Stimulated activated CD4-positive, alpha-beta T cell treated with anti-CD3 and anti-CD28 coated beads, Interleukin-4, amount 100 ng/mL, for 4 hours (primary cell): ENCODE measurements around the gene BLCAP.
"Not testable (repeated sequence)": the region's sequence is repeated elsewhere in the genome, so short reads cannot be mapped to it uniquely, and the experiment has no call there.

Experiments
- DNase-seq, 2 experiments: peaks; one replicate each; pipeline ENCODE4 v3.0.0-alpha.2; 2020

BLCAP gene, protein sequence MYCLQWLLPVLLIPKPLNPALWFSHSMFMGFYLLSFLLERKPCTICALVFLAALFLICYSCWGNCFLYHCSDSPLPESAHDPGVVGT

DNA sequence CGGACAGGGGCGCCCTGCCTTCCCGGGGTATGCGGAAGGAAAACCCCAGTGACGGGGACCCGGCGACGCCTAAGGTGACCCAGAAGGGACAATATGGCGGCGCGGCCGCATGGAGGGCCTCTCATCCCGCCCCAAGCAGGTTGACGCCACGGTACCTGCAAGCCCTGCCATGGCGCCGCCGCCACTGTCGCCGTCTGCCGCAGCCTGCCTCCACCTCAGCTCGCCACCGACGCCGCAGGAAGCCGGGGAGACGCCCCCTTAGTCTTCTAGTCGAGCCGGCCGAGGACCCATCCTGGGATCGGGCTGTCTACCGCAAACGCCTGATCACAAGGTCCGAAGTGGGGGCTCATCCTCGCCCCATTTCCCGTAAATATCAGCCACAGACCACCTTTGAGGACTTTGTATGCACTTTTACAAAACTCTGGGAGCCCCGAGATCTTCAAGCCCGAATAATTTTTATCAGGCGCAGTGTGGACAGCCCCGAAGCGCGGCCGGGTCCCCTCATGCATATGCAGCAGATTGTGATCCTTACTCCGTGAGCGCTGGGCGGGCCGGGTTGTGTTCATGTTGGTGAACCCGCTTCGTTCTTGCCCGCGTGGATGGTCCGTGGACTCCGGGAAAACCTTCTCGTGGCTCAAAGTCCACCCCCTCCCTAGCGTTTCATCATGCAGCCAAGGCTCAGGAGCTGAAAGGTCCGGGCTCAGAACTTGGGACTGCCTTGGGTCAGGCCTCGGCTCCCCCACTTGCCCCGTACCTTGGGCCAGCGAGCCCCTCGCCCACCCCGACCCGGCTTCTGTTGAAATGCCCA, at the start of gene BLCAP:
Gene BLCAP, minus strand, starts transcription at position 239 of the 808 bp plus-strand sequence. CDS start 8,702 bp downstream, outside the sequence.
- peak; percentile 88 to 89 for DNase-seq

DNA sequence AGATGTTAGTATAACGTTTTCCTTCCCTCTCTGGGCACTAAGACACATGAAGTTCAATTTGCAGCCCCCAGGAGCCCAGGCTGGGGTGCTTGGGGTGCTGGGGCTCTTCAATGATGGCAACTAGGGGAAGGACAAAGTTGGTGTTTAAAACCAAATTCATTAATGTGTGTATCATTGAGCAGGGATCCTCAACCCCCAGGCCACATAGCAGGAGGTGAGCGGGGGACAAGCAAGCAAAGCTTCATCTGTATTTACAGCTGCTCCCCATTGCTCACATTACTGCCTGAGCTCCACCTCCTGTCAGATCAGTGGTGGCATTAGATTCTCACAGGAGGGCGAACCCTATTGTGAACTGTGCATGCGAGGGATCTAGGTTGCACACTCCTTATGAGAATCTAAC, 49.8 kb upstream of the BLCAP start:
- DNase-seq = not testable (repeated sequence)

DNA sequence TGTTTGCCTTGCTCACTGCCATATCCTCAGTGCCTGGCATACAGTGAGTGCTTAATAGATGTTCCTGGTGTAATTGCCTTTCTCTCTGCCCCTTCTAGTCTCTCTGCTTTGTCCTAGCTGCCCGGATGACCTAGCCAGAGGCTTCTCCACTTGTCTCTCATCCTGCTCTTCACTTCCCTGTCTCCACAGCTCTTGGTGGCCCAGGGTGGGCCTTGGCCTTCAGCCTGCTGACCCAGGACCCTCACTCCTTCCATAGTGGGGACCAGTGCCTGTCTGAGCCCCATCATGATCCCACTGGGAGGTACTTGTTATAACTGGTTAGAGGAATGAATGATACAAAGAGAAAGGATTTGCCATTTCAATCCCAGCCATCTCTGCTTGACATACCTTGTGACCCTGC, 49.2 kb upstream of the BLCAP start:
- no peak for DNase-seq

DNA sequence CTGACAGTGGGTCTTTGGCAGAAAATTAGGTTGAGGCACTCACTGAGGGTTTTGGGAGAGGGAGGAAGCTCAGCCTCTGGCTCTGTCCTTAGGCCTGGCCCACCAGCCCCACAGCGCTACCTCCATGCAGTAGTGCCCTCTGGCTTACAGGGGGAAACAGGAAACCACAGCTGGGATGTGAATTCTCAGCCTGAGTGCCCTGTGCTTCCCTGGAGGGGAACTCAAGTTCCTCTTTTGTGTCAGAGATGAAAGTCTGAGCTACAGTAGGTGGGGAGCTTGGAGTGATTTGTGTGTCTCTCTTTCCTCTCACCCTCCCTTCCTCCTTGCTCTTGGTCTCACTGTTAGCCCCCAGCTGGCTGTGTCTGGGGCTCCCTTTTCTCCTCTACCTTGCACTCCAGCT, 48.2 kb upstream of the BLCAP start:
- no peak for DNase-seq

DNA sequence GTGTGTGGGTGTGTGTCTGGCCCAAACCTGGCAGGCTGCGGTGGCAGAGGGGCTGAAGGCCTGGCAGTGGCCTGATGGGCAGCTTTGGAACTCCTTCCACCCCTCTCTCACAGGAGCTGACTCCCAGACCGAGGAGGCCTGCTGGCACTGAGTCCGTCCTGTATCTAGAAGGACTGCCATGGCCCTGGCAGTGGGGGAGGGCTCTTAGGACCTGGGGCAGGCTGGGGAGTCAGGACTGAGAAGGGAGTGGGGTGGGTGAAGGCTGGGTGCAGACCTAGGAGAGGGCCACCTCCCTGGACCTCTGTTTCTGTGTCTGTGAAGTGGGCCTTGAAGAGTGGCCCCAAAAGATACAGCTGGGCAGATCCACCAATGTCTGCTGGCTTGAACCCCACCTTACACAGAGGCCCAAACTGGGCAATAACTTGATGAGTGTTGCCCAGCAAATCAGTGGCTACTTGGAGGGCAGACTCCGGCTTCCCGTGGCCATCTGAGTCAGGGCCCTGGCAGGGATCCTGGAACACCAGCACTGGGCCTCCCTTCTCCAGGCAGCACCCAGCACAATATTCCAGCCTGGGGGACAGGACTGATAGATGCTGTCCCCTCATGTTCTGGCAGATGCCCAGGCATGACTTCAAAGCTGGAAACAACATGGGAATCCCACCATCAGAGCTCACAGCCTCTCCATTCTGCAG, 46.7 kb upstream of the BLCAP start:
- no peak for DNase-seq

DNA sequence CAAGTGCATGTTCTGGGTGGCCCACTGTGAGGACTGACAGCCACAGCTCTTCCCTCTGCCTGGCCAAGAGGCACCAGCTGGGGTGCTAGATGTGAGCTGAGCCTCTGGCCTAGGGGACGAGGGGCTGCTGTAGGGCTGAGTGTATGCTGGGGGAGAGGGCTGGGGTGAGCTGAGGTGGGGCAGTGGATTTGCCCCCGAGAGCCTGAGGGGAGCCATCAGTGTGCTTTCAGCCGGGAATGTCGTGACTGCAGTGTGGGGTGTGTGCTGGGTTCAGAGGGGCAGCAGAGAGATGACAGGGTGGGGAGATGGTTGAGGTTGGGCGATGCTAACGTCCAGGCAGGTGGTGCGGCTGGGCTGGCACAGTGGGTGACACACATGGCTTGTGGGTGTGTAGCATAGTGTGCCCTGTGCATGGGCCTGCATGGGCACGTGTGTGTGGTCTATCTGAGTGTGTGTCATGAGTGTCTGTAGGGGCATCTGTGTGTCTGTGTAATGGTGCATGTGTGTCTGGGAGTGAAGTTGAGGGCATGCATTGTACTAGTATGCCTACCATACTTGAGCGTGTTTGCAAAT, 46.0 kb upstream of the BLCAP start:
- no peak for DNase-seq

DNA sequence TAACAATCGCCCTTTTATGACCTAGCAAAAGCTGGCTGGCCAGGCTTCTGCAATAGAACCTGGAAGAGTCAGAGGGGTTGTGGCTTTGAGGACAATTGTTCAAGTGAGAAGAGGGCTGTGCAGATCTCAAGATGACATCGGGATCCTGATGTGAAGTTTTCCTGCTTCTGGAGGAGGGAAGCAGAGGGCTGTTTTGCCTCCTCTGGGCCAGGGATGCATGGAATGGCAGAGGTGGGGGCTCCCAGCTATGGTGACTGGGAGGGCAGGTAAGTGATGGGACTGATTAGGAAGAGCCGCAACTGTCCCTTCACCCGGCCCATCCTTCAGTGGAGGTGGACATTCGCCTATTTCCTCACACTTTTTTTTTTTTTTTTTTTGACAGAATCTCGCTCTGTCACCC, 43.4 kb upstream of the BLCAP start:
- DNase-seq = no peak

DNA sequence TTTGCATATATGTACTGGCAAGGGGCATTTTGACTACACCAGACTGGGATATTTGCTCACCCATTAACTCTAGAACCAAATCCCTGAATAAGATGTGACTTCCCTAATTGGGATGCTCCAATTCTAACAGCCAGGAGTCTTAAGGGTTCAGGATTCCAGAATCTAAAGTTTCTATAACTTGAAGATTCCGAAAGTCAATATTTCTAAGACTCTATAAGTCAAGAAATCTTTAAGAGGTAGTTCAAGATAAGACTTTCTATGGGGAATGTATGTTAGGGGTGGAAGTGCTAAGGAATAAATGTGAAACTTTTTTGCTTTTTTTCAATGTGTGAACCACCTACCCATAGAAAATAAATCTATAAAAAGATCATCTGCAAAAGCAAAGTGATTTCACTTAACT, 42.7 kb upstream of the BLCAP start:
- DNase-seq = no peak

DNA sequence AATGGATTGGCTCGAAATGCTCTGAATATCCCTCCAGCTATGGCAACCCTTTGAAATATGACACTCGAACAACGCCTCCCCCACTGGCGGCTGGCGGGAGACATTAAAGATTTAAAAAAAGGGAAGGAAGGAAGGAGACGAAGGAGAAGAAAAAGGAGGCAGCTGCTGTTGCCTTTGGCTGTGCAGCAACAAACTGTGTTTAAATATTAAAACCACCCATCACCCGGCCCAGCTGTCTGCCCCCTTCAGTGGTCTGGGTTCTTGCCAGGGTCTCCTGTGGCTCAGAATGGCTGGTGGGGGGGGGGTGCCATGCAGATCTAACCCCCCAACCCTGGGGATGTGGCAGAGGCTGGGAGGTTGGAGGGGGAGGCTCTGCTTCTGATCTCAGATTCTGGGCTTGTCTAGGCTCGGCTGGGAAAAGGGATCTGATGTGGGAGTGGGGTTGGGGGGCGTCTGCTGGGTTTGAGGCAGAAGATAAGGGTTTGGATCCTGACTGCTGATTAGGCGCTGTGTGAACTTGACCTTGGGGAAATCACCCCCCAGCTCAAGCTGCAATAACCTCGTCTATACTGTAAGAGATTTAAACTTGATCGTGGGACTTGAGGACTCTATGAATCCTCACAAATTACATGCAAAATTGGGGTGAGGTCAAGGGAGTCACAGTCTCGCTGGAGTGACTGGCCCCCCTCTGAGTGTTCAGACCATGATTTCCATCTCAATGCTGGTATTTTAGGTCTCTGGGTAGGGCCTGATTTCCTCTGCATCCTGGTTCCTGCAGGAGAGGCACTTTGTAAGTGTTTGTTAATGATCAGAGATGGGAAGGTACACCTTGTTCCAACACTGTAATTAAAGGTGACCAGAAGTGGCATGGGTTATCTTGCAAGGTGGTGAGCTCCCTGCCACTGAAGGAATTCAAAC, 40.3 kb upstream of the BLCAP start:
- DNase-seq = no peak

DNA sequence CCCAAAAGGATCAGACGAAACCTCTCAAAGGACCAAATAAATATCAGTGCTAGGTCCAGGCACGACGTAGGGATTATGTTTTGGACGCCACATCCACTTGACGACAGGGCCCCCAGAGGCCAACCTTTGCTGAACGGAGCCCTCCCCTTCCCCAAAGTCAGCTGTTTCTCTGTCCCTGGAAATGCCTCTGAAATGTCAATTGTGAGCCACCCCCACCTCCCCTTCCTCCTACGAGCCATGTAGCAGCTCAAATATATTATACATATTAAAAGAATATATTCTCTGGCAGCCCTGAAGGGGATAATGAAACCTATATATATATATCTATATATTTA, 39.6 kb upstream of the BLCAP start:
- no peak for DNase-seq

DNA sequence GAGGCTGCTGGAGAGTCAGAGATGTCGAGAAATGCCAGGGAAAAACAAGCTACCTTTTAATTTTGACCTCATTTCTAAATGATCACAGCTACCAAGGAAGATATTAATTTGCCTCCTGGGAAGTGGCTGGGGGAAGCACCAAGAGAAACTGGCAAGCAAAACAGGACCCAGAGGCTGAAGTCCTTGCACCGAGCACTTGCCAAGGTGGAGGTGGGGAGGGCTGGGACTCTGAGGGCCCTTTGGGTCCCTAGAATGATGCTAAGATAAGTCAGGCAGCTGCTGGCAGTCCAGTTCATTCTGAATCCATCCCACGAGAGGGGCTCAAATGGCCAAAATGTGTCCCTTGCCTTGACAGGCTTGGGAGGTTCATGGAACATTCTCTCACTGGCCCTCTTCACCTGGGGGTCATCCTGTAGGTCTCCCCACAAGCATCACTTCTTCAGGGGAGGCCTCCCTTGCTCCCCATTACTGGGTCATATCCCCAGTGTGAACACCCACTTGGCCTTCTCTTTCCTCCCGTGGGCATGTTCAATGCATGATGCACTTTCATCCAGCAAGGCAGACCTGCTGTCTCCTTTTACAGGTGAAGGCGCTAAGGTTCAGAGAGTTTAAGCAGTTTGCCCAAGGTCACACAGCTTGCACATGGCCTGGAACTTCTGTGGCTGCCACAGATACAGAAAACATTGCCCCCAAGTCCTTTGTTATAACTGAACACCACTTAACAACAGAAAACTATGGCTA, 39.1 kb upstream of the BLCAP start:
- no peak for DNase-seq

DNA sequence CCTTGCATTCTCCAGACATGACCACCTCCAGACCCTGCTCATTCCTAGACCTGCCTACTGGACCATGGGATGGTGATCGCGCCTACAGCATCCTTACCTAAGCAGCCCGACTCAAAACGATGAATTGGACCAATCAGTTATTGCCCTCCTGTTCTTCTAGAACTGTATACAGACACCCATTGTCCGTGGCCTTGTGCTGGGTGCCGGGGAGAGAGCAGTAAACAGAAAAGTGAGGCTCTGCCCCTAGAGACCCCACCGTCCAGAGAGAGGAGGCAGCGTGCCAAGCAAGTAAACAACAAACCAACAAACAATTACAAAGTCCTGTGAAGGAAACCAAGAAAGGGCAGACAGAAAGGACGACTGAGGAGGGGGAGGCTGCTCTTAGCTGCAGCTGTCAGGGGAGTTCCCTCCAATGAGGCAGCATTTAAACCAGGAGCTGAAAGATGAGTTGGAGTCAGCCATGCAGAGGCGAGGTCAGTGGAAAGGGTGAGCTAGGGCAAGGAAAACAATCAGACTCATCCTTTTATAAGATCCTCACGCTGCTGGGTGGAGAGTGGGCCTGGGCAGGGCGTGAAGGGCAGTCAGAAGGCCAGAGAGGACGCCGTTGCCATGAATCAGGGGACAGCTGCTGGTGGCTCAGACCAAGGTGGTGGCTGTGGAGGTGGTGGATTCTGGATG, 37.6 kb upstream of the BLCAP start:
- no peak for DNase-seq

DNA sequence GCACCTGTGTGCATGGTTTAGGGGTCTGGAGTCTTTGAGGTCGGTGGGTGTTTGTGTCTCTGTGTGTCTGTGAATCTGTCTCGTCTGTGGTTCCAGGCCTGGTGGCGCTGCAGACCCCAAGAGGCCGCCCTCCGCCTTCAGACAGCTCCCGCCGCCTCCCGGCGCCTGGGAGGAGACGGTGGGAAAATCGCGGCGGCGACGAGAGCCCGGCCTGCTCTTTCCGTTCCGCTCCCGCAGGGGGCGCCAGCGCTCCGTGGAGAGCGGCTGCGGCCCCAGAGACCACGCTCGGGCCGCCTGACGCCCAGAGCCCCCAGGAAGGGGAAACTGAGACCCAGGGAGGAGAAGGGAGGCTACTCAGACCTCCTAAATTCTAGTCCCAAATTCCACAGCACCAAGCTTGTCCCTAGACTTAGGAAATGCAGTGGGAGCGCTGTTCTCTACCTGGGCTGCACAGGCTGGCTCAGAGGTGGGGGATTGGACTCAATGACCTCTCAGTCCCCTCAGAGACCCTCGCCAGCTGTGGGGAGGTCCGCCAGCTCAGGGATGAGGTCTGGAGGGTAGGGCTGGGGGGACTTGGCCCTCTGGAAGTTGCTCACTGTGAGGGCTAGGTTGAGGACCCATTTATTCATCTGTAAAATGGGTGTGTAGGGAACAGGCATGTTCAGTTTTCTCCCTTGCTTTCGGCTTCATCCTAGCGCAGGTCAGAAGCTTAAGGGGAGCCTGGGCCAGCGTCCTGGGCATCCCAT, 36.9 kb upstream of the BLCAP start:
- DNase-seq = peak in 1 of 2 experiments; percentile 45

DNA sequence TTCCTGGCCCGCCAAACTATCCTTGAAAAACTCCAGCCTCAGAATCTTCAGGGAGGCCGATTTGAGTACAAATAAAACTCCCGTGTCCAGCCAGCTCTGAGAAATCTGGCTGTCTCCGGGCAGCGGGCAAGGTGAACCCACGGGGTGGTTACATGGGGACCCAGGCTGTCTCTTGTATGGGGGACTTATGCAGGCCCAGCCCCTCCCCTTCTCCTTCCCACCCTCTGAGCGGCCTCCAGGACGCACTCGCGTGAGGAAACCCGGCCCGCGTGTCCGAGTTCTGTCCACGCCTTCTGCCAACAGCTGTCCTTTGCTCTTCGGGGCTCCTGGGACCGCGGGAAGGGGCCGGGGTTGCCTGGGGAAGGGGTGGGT, 36.3 kb upstream of the BLCAP start:
- DNase-seq = no peak

DNA sequence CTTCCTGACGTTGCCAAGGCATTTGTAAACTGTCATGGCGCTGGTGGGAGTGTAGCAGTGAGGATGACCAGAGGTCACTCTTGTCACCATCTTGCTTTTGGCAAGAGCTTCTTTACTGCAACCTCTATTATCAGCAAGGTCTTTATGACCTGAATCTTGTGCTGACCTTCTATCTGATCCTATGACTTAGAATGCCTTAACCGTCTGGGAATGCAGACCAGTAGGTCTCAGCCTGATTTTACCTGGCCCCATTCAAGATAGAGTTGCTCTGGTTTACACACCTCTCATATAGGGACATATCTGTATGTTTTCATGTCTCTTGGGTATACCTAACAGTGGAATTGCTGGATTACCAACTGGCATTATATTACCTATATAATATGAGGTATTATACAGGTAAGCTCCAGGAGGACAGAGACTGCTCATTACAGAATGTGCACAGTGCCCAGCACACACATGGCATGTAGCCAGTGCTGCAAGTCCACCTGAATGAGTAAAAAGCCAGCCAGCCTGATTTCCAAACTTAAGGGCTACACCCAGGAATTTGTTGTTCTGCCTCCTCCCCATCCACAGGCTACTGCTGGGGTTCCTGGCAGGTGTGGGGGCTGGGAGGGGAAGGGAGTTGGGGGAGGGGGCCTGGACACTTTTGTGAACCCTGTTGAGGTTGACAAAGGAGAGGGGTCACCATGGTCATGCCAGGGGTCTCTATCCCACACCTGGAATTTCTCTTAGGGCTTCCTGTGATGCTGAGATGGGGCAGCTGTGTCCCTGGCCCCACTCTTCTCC, 35.2 kb upstream of the BLCAP start:
- DNase-seq = no peak

DNA sequence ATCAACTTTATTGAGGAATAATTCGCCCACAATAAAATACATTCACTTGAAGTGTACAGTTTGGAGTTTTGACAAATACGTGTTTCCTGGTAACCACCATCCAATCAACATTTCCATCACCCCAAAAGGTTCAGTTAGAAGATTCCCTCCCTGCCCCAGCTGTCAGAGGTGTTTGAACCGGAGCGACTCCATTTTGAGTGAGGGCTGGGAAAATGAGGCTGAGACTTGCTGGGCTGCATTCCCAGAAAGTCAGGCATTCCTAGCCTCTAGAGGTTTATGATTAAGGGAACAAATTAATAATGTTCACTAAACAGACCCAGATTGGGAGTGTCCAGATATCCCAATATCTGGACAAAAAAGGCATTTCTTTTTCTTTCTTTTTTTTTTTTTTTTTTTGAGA, 33.0 kb upstream of the BLCAP start:
- no peak for DNase-seq

DNA sequence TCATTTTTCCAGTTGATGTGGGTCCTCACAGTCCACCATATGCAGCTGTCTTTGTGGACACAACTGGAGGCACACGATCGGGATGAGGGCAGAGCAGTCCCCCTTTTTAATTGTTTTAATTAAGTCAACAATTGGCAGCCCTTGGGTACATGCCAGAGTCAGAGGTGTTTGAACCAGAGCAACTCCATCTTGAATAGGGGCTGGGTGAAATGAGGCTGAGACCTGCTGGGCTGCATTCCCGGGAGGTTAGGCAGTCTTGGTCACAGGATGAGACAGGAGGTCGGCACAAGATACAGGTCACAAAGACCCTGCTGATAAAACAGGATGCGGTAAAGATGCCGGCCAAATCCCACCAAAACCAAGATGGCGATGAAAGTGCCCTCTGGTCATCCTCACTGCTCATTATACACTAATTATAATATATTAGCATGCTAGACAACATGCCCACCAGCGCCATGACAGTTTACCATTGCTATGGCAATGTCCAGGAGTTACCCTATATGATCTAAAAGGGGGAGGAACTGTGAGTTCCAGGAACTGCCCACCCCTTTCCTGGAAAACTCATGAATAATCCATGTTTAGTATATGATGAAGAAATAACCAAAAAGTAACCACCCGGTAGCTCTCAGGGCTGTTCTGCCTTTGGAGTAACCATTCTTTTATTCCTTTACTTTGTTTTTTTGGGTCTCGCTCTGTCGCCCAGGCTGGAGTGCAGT, 31.8 kb upstream of the BLCAP start:
- no peak for DNase-seq

DNA sequence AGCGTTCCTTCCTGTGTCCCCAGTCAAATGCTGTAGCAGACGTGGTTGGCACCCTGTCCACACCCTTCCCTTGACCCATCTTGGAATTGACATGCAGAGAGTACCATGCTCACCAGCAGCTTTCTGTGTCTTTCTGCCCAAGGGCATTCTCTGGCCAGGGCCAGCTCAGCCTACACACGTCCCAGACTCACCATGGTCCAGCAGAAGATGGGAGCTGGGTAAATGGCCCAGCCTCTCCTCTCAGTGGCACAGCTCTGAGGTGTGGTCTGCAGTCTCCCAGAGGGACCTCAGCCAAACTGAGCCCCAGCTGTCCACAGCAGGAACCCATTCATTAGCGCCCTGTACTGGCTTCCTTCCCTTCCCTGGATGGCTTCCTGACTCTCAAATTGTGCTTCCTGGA, 31.1 kb upstream of the BLCAP start:
- no peak for DNase-seq

DNA sequence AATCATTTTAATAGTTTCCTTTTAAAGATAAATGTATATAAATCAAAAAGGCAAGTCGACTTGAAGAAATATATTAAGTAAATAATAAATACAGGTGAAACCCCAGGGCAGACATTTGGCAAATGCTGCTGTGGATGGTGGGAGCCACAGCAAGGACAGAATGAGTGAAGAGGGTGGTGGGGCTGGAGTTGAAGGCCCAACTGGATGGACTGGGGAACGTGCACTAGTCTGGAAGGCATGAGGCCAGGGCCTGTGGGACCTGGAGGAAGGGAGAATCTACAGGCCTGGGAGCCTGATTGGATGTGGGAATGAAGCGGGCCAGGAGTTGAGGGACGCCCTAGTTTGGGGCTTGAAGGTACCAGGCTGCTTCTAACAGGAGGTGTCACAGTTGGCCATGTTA, 30.6 kb upstream of the BLCAP start:
- DNase-seq = no peak
